ENCODE measurements around the gene DHX34. TPM values are rescaled to one million over a fixed set of nuclear protein-coding genes. Genes with fewer than 3 reads are reported as not detected.
"Not testable (repeated sequence)": the region's sequence is repeated elsewhere in the genome, so short reads cannot be mapped to it uniquely, and the experiment has no call there.

The DHX34 gene, protein sequence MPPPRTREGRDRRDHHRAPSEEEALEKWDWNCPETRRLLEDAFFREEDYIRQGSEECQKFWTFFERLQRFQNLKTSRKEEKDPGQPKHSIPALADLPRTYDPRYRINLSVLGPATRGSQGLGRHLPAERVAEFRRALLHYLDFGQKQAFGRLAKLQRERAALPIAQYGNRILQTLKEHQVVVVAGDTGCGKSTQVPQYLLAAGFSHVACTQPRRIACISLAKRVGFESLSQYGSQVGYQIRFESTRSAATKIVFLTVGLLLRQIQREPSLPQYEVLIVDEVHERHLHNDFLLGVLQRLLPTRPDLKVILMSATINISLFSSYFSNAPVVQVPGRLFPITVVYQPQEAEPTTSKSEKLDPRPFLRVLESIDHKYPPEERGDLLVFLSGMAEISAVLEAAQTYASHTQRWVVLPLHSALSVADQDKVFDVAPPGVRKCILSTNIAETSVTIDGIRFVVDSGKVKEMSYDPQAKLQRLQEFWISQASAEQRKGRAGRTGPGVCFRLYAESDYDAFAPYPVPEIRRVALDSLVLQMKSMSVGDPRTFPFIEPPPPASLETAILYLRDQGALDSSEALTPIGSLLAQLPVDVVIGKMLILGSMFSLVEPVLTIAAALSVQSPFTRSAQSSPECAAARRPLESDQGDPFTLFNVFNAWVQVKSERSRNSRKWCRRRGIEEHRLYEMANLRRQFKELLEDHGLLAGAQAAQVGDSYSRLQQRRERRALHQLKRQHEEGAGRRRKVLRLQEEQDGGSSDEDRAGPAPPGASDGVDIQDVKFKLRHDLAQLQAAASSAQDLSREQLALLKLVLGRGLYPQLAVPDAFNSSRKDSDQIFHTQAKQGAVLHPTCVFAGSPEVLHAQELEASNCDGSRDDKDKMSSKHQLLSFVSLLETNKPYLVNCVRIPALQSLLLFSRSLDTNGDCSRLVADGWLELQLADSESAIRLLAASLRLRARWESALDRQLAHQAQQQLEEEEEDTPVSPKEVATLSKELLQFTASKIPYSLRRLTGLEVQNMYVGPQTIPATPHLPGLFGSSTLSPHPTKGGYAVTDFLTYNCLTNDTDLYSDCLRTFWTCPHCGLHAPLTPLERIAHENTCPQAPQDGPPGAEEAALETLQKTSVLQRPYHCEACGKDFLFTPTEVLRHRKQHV
- total RNA-seq = 8.1 TPM

GRCh38 chr19:47348819-47349795, at the start of gene DHX34:
Gene DHX34 (plus strand): TSS chr19:47349315. CDS start chr19:47353031, 3,716 bp downstream.
- DNase-seq = peak; percentile 99

DNA sequence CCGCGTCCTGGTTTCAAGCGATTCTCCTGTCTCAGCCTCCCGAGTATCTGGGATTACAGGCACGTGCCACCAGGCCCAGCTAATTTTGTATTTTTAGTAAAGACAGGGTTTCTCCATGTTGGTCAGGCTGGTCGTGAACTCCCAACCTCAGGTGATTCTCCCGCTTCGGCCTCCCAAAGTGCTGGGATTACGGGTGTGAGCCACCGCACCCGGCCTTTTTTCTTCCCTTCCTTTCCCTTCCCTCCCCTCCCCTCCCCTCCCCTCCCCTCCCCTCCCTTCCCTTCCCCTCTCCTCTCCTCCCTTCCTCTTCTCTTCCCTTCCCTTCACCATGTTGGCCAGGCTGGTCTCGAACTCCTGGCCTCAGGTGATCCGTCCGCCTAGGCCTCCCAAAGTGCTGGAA, 48.2 kb upstream of the DHX34 start:
- not testable (repeated sequence) for DNase-seq

DNA sequence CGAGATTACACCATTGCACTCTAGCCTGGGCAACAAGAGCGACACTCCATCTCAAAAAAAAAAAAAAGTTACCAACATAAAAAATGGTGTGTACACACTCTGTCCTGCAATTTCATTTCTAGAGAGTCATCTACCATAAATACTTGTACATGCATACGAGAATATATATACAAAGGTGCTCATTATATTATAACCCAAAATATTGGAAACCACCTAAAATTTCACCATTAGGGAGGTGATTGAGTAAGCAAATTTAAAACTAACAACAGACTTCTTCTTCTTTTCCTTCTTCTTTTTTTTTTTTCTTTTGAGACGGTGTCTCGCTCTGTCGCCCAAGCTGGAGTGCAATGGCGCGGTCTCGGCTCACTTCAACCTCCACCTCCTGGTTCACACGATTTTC, 46.9 kb upstream of the DHX34 start:
- no peak for DNase-seq

- DNase-seq = no peak
These were observed 45.1 kb upstream of the DHX34 start for GRCh38 chr19:47303966-47304365.

GRCh38 chr19:47305309-47305751, 43.8 kb upstream of the DHX34 start:
- peak; percentile 30 for DNase-seq

DNA sequence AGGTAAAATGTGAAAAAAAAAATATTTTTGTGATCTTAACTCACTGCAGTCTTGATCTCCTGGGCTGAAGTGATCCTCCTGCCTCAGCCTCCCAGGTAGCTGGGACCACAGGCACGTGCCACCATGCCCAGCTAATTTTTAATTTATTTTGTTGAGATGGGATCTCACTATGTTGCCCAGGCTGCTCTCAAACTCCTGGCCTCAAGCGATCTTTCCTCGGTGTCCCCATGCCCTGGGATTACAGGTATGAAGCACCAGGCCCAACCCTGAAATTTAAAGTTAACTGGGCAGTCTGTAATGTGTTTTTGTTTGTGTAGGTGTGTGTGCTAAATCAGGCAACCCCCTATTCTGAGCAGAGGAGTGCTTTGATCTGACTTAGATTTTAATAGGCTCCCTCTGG, 42.8 kb upstream of the DHX34 start:
- DNase-seq = no peak

GRCh38 chr19:47309038-47309437, 40.1 kb upstream of the DHX34 start:
- DNase-seq = no peak

DNA sequence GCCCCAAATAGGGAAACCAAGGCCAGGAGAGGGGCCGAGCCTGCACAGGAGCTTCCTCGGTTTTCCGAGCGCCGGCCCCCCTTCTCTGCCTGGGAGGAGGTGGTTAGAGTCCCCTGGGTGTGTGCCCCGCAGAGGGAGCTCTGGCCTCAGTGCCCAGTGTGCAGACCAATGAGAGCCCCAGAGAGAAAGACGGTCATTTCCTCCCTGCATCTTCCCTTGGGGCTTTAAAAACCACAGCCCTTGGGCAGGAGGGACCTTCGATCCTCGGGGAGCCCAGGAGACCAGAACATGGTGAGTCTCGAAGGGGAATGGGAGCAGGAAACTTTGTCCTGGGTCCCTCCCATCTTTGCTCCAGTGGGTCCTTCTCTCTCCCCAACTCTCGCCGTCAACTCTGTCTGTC, 39.5 kb upstream of the DHX34 start, which contains the start of gene C5AR1:
C5AR1 (plus strand) TSS at position 254 of the 400 bp plus-strand sequence; CDS start at position 289, 35 bp downstream.
- no peak for DNase-seq

GRCh38 chr19:47310323-47310722, 38.8 kb upstream of the DHX34 start:
- DNase-seq = no peak

- no peak for DNase-seq
These were observed 38.3 kb upstream of the DHX34 start for GRCh38 chr19:47310819-47311218.

DNA sequence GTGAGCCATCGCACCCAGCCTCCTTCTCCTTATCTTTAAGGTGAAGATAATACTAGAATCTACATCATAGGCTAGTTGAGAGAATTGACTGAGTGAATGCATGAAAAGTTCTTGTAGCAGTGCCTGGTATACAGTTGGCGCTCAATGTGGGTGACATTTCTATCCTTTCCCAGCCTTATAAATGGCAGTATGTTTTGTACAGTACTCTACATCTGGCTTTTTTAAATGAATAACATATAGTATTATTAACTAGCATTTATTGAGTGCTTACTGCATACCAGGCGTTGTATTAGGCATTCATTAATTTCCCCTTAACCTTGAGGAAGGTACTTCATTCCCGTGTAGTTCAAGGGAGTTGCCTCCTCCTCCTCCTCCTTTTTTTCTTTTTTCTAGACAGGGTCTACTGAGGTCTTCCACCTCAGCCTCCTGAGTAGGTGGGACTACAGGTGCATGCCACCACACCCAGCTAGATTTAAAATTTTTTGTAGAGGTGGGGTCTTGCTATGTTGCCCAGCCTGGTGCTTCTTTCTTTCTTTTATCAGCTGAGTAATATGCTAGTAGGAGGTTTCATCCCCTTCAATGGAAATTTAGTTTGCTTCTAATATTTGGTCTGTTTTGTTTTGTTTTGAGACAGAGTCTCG, 36.6 kb upstream of the DHX34 start:
- DNase-seq = no peak

DNA sequence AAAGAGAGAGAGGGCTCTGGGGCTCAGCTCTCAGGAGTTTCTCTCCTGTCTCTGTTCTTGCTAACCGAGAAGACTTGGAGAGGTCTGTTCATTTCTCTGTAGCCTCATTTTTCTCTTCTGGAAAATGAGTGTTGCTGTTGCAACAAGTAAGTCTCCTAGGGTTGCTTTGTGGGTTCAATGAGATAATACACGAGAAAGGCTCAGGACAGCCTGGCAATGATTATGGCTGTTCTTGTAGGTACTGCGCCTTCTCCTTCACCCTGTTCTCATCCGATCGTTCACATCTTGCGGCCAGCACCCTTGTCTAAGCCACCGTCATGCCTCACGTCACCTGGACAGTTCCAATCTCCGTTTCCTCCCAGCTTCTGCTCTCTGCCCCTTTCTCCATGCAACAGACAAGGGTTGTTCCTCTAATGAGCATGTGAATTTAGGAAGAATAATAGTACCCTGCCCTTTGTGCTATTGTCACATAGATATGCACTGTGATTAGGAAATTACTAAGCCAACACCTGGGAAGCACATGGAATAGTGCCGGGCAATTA, 35.3 kb upstream of the DHX34 start:
- no peak for DNase-seq

GRCh38 chr19:47315125-47315821, 33.8 kb upstream of the DHX34 start:
- peak; percentile 31 for DNase-seq

DNA sequence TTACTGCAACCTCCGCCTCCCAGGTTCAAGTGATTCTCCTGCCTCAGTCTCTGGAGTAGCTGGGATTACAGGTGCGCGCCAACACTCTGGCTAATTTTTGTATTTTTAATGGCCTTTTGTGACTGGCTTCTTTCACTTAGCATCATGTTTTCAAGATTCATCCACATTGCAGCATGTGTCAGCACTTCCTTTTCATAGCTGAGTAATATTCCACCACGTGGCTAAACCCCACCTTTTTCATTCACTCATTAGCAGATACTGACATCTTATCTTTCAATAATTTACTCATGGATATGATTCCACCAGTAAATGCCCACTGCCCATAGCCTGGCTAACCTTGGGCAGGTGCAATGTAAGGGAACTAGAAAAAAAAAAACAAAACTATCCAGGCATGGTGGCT, 32.6 kb upstream of the DHX34 start:
- DNase-seq = no peak

DNA sequence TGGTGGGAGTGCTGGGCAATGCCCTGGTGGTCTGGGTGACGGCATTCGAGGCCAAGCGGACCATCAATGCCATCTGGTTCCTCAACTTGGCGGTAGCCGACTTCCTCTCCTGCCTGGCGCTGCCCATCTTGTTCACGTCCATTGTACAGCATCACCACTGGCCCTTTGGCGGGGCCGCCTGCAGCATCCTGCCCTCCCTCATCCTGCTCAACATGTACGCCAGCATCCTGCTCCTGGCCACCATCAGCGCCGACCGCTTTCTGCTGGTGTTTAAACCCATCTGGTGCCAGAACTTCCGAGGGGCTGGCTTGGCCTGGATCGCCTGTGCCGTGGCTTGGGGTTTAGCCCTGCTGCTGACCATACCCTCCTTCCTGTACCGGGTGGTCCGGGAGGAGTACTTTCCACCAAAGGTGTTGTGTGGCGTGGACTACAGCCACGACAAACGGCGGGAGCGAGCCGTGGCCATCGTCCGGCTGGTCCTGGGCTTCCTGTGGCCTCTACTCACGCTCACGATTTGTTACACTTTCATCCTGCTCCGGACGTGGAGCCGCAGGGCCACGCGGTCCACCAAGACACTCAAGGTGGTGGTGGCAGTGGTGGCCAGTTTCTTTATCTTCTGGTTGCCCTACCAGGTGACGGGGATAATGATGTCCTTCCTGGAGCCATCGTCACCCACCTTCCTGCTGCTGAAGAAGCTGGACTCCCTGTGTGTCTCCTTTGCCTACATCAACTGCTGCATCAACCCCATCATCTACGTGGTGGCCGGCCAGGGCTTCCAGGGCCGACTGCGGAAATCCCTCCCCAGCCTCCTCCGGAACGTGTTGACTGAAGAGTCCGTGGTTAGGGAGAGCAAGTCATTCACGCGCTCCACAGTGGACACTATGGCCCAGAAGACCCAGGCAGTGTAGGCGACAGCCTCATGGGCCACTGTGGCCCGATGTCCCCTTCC, 28.9 kb upstream of the DHX34 start:
- no peak for DNase-seq

GRCh38 chr19:47321630-47322029, 27.5 kb upstream of the DHX34 start:
- DNase-seq = no peak

GRCh38 chr19:47322058-47322457, 27.1 kb upstream of the DHX34 start:
- no peak for DNase-seq

DNA sequence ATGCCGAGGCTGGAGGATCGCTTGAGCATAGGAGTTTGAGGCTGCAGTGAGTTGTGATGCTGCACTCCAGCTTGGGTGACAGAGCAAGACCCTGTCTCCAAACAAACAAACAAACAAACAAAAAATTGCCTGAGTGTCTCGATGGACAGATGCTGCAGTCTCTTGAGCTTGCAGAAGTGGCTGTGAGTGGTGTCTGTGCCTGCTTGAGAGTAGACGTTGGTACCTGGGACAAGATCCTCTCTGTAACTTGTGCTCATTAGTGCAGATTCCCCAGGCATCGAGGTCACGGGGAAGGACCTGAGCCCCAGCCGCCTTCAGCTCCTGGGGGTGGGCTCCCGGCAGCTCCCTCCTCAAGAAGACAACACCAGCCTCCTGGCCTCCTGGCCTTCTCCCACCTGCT, 25.7 kb upstream of the DHX34 start:
- DNase-seq = no peak

DNA sequence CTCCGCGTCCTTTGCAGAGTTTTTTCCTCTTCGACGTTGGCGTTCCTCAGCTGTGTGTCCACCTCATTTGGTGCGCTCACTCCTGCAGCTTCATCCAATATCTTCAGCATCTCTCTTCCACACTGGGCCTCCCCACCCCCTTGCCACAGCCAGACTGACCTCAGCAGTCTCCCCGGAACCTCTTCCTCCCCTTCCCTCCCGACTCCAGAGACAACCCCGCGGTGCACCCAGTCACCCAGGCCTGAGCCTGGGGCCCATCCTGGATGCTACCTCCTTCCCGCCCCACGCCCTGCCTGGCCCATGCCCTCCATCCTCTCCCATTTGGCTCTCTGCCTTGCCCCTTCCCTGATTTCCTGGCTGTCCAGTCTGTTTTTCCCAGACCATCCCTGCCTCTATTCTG, 25.2 kb upstream of the DHX34 start:
- no peak for DNase-seq
